GM15510 (cell line): ENCODE results near the gene NCAPG2.

Source experiments
- POLR2A ChIP-seq: IDR thresholded peaks from 3 replicates; pipeline ENCODE4 v1.6.1; 2011; ENCODE audit warnings: borderline replicate concordance; ENCODE audit not compliant: insufficient read length; ENCODE audit errors: extremely low read depth

The NCAPG2 gene

GRCh38 chr7:158672975-158673374 lies 31.6 kb downstream of the NCAPG2 start:
- TF ChIP-seq POLR2A = no peak

GRCh38 chr7:158666401-158666800 lies 38.2 kb downstream of the NCAPG2 start:
- no peak for TF ChIP-seq POLR2A

- no peak for TF ChIP-seq POLR2A
Observed at GRCh38 chr7:158664406-158664805, 40.2 kb downstream of the NCAPG2 start.

GRCh38 chr7:158663428-158663741 lies 41.2 kb downstream of the NCAPG2 start:
- no peak for TF ChIP-seq POLR2A

- no peak for TF ChIP-seq POLR2A
Observed at GRCh38 chr7:158662610-158663427, 41.8 kb downstream of the NCAPG2 start.

GRCh38 chr7:158658475-158658874 lies 46.1 kb downstream of the NCAPG2 start:
- TF ChIP-seq POLR2A = no peak

- TF ChIP-seq POLR2A = no peak
Observed at GRCh38 chr7:158657189-158657746, 47.3 kb downstream of the NCAPG2 start.

GRCh38 chr7:158655931-158656441 lies 48.6 kb downstream of the NCAPG2 start:
- TF ChIP-seq POLR2A = no peak

- no peak for TF ChIP-seq POLR2A
Observed at GRCh38 chr7:158655507-158655906, 49.1 kb downstream of the NCAPG2 start.

- no peak for TF ChIP-seq POLR2A
Observed at GRCh38 chr7:158651968-158652565, 52.5 kb downstream of the NCAPG2 start.

- TF ChIP-seq POLR2A = no peak
Observed at GRCh38 chr7:158650821-158651225, 53.8 kb downstream of the NCAPG2 start.

GRCh38 chr7:158649279-158649678 lies 55.3 kb downstream of the NCAPG2 start:
- no peak for TF ChIP-seq POLR2A

- no peak for TF ChIP-seq POLR2A
Observed at GRCh38 chr7:158648787-158649186, 55.8 kb downstream of the NCAPG2 start.

- TF ChIP-seq POLR2A = no peak
Observed at GRCh38 chr7:158648168-158648567, 56.4 kb downstream of the NCAPG2 start.

- no peak for TF ChIP-seq POLR2A
Observed at GRCh38 chr7:158647475-158647792, 57.2 kb downstream of the NCAPG2 start.
